Parathyroid adenoma (tissue), 2 donors: ENCODE measurements around the gene TGM2.

ENCODE experiments used
- H2AFZ ChIP-seq: fragments of 300-600 bp; sonication (generic); one replicate; pipeline ENCODE4 v1.7.0; 2017; ENCODE audit warnings: antibody characterized with exemption, mild to moderate bottlenecking
- H3K27ac ChIP-seq: fragments of 300-600 bp; sonication (generic); one replicate; pipeline ENCODE4 v1.7.0; 2017
- H3K27me3 ChIP-seq: fragments of 300-600 bp; sonication (generic); one replicate; pipeline ENCODE4 v1.7.0; 2017; ENCODE audit warnings: low read length; ENCODE audit not compliant: control insufficient read depth, insufficient read depth
- H3K36me3 ChIP-seq: fragments of 300-600 bp; sonication (generic); one replicate; pipeline ENCODE4 v1.7.0; 2017; ENCODE audit warnings: low read length; ENCODE audit not compliant: control insufficient read depth, insufficient read depth
- H3K4me1 ChIP-seq: fragments of 300-600 bp; sonication (generic); one replicate; pipeline ENCODE4 v1.7.0; 2017; ENCODE audit warnings: control low read depth
- H3K4me2 ChIP-seq: fragments of 300-600 bp; sonication (generic); one replicate; pipeline ENCODE4 v1.7.0; 2017; ENCODE audit warnings: low read length
- H3K4me3 ChIP-seq: fragments of 300-600 bp; sonication (generic); one replicate; pipeline ENCODE4 v1.7.0; 2017; ENCODE audit warnings: low read depth, low read length
- H3K79me2 ChIP-seq: fragments of 300-600 bp; sonication (generic); one replicate; pipeline ENCODE4 v1.7.0; 2017; ENCODE audit warnings: control low read depth
- H3K9ac ChIP-seq: fragments of 300-600 bp; sonication (generic); one replicate; pipeline ENCODE4 v1.7.0; 2017; ENCODE audit warnings: mild to moderate bottlenecking
- H3K9me3 ChIP-seq: fragments of 300-600 bp; sonication (generic); one replicate; pipeline ENCODE4 v1.7.0; 2017; ENCODE audit warnings: low read length; ENCODE audit not compliant: control insufficient read depth
- CTCF ChIP-seq: fragments of 300-600 bp; sonication (generic); IDR thresholded peaks from one replicate; pipeline ENCODE4 v1.7.0; 2017; ENCODE audit warnings: antibody characterized with exemption, mild to moderate bottlenecking
- donor health status: primary hyperparathyroidism.

The TGM2 gene

GRCh38 chr20:38180781-38181180 lies 15.7 kb upstream of the TGM2 start:
- H3K9ac ChIP-seq: no peak overlapping the region
- H3K27ac ChIP-seq: no peak overlapping the region
- TF ChIP-seq CTCF: no peak
- no peak overlapping the region for H2AFZ ChIP-seq
- no peak overlapping the region for H3K4me3 ChIP-seq
- H3K36me3 ChIP-seq: no peaks in the 10 kb centered on the region
- no peaks in the 10 kb centered on the region for H3K27me3 ChIP-seq
- no peak overlapping the region for H3K4me2 ChIP-seq
- no peaks in the 10 kb centered on the region for H3K4me1 ChIP-seq
- H3K79me2 ChIP-seq: no peaks in the 10 kb centered on the region
- H3K9me3 ChIP-seq: no peaks in the 10 kb centered on the region

GRCh38 chr20:38179846-38180245 lies 14.8 kb upstream of the TGM2 start:
- Histone ChIP-seq H2AFZ (no peak overlapping the region), H3K9ac (no peak overlapping the region), H3K79me2 (no peaks in the 10 kb centered on the region), H3K27ac (no peak overlapping the region), H3K9me3 (no peaks in the 10 kb centered on the region), H3K4me2 (no peak overlapping the region), H3K4me1 (no peaks in the 10 kb centered on the region), H3K4me3 (no peak overlapping the region), H3K36me3 (no peaks in the 10 kb centered on the region), H3K27me3 (no peaks in the 10 kb centered on the region)
- TF ChIP-seq CTCF: no peak

GRCh38 chr20:38178581-38178980 lies 13.5 kb upstream of the TGM2 start:
- Histone ChIP-seq H3K27ac (no peak overlapping the region), H2AFZ (no peak overlapping the region), H3K4me3 (no peak overlapping the region), H3K9me3 (no peaks in the 10 kb centered on the region), H3K79me2 (no peaks in the 10 kb centered on the region), H3K36me3 (no peaks in the 10 kb centered on the region), H3K4me1 (no peaks in the 10 kb centered on the region), H3K4me2 (no peak overlapping the region), H3K9ac (no peak overlapping the region), H3K27me3 (no peaks in the 10 kb centered on the region)
- no peak for TF ChIP-seq CTCF

- H2AFZ ChIP-seq: no peak overlapping the region
- H3K9ac ChIP-seq: no peak overlapping the region
- no peak overlapping the region for H3K4me3 ChIP-seq
- no peaks in the 10 kb centered on the region for H3K79me2 ChIP-seq
- no peaks in the 10 kb centered on the region for H3K36me3 ChIP-seq
- no peaks in the 10 kb centered on the region for H3K4me1 ChIP-seq
- H3K9me3 ChIP-seq: no peaks in the 10 kb centered on the region
- TF ChIP-seq CTCF: no peak
- H3K27me3 ChIP-seq: no peaks in the 10 kb centered on the region
- no peak overlapping the region for H3K27ac ChIP-seq
- no peak overlapping the region for H3K4me2 ChIP-seq
These were observed 13.0 kb upstream of the TGM2 start for GRCh38 chr20:38178065-38178491.

GRCh38 chr20:38177201-38177600 lies 12.1 kb upstream of the TGM2 start:
- no peaks in the 10 kb centered on the region for H3K4me1 ChIP-seq
- H3K36me3 ChIP-seq: no peaks in the 10 kb centered on the region
- H3K4me3 ChIP-seq: no peak overlapping the region
- H2AFZ ChIP-seq: no peak overlapping the region
- no peak overlapping the region for H3K27ac ChIP-seq
- no peaks in the 10 kb centered on the region for H3K79me2 ChIP-seq
- H3K4me2 ChIP-seq: no peak overlapping the region
- H3K9ac ChIP-seq: no peak overlapping the region
- H3K9me3 ChIP-seq: no peaks in the 10 kb centered on the region
- no peak for TF ChIP-seq CTCF
- no peaks in the 10 kb centered on the region for H3K27me3 ChIP-seq
